DOHH2 (cell line): ENCODE data around the gene NSMF.

Source experiments
- H3F3A ChIP-seq: fragments of 200-600 bp; sonication (generic), shearing (Covaris generic); 2 replicates; pipeline ENCODE4 v1.6.0; 2016; ENCODE audit warnings: antibody characterized with exemption, mild to moderate bottlenecking; ENCODE audit not compliant: control insufficient read depth, insufficient read depth
- H3K27ac ChIP-seq: fragments of 200-600 bp; sonication (generic); 2 replicates; pipeline ENCODE4 v1.5.1; 2014; ENCODE audit warnings: low read depth, mild to moderate bottlenecking, low read length, moderate library complexity
- H3K27me3 ChIP-seq: fragments of 200-600 bp; sonication (generic); 2 replicates; pipeline ENCODE4 v1.6.1; 2014; ENCODE audit warnings: mild to moderate bottlenecking, low read length, mixed read lengths; ENCODE audit not compliant: control insufficient read depth
- H3K36me3 ChIP-seq: fragments of 200-600 bp; sonication (generic); 2 replicates; pipeline ENCODE4 v1.6.1; 2014; ENCODE audit warnings: mild to moderate bottlenecking, low read length, moderate library complexity, mixed read lengths; ENCODE audit not compliant: control insufficient read depth
- H3K4me1 ChIP-seq: fragments of 200-600 bp; sonication (generic); 2 replicates; pipeline ENCODE4 v1.6.1; 2014; ENCODE audit warnings: mild to moderate bottlenecking, low read length, mixed read lengths; ENCODE audit not compliant: control insufficient read depth
- H3K4me2 ChIP-seq: fragments of 200-600 bp; sonication (generic); 2 replicates; pipeline ENCODE4 v1.6.0; 2014; ENCODE audit warnings: mild to moderate bottlenecking, low read length, moderate library complexity
- H3K4me3 ChIP-seq: fragments of 200-600 bp; sonication (generic); 2 replicates; pipeline ENCODE4 v1.5.1; 2014; ENCODE audit warnings: mild to moderate bottlenecking, low read length, mixed read lengths
- H3K79me2 ChIP-seq: fragments of 200-600 bp; sonication (generic); 2 replicates; pipeline ENCODE4 v1.6.1; 2014; ENCODE audit warnings: mild to moderate bottlenecking, low read length, mixed read lengths; ENCODE audit not compliant: control insufficient read depth
- H3K9me2 ChIP-seq: fragments of 200-600 bp; sonication (generic); replicated peaks from 2 replicates; pipeline ENCODE4 v1.6.1; 2014; ENCODE audit warnings: mild to moderate bottlenecking, low read length, mixed read lengths; ENCODE audit not compliant: control insufficient read depth
- H3K9me3 ChIP-seq: fragments of 200-600 bp; sonication (generic); 2 replicates; pipeline ENCODE4 v1.6.1; 2014; ENCODE audit warnings: antibody characterized with exemption, low read length, mixed read lengths; ENCODE audit not compliant: control insufficient read depth, insufficient read depth
- H4K20me1 ChIP-seq: fragments of 200-600 bp; sonication (generic); 2 replicates; pipeline ENCODE4 v1.6.0; 2014; ENCODE audit warnings: low read depth, mild to moderate bottlenecking, antibody characterized with exemption, low read length, moderate library complexity; ENCODE audit not compliant: control insufficient read depth, insufficient read depth
- EZH2phosphoT487 ChIP-seq: fragments of 200-600 bp; sonication (generic); IDR thresholded peaks from 2 replicates; pipeline ENCODE4 v1.6.1; 2017; ENCODE audit warnings: borderline replicate concordance, mild to moderate bottlenecking, antibody characterized with exemption, low read length, moderate library complexity, mixed read lengths
- TF ChIP-seq, protein P1 (sequence below): fragments of 200-600 bp; sonication (generic); IDR thresholded peaks from one replicate; pipeline ENCODE4 v1.5.1; 2014; ENCODE audit warnings: antibody characterized with exemption, mild to moderate bottlenecking, low read depth, low read length; ENCODE audit not compliant: poor library complexity, severe bottlenecking

NSMF gene

DNA sequence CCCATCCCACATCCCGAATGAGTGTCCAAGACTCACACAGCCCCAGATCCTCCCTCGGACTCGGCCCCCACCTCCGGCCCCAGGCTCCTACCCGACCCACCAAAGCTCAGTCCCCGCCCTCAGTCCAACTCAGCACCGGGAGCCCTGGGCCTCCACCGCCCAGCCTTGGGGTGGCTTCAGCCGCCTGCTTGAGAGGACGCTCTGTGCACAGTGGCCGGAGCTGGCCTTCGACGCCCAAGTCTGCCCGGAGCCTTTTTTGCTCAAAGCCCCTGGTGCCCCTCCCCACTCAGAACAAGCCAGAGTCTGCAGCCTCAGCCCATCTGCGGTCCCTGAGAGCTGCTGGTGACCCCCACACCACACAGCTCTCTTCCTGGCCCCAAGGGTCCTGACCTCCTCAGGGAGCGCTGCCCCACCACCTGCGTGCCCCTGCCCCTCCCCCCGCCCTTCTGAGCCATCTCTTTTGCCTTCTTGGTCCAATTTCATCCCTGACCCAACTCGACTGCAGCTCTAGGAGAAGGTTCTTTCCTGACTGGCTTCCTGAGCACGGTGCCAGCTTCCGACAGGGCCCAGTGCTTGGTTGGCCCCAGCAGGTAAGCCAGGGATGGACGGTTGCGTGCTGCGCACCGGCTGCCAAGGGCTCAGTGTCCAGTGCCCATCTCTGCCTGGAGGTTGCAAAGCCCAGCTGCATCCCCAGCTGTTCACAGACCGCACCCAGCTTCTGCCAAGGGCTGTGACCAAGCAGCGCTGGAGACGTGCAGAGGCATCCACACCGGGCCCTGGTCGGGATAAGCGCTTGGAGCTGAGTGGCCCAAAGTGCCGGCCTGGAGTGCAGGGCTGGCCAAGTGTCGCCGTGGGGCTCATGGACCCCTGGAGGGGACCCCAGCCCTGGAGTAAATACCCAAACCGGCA, 27.7 kb upstream of the NSMF start:
- Histone ChIP-seq H3K4me2 (no peak overlapping the region), H3K9me2 (no peaks in the 10 kb centered on the region), H3F3A (no peaks in the 10 kb centered on the region), H3K27me3 (no peaks in the 10 kb centered on the region), H3K36me3 (no peaks in the 10 kb centered on the region), H4K20me1 (no peaks in the 10 kb centered on the region), H3K4me3 (no peak overlapping the region), H3K27ac (no peak overlapping the region), H3K79me2 (no peaks in the 10 kb centered on the region), H3K4me1 (no peaks in the 10 kb centered on the region), H3K9me3 (no peaks in the 10 kb centered on the region)
- no peak for TF ChIP-seq EZH2phosphoT487
- TF ChIP-seq, protein P1, sequence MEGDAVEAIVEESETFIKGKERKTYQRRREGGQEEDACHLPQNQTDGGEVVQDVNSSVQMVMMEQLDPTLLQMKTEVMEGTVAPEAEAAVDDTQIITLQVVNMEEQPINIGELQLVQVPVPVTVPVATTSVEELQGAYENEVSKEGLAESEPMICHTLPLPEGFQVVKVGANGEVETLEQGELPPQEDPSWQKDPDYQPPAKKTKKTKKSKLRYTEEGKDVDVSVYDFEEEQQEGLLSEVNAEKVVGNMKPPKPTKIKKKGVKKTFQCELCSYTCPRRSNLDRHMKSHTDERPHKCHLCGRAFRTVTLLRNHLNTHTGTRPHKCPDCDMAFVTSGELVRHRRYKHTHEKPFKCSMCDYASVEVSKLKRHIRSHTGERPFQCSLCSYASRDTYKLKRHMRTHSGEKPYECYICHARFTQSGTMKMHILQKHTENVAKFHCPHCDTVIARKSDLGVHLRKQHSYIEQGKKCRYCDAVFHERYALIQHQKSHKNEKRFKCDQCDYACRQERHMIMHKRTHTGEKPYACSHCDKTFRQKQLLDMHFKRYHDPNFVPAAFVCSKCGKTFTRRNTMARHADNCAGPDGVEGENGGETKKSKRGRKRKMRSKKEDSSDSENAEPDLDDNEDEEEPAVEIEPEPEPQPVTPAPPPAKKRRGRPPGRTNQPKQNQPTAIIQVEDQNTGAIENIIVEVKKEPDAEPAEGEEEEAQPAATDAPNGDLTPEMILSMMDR = no peak

DNA sequence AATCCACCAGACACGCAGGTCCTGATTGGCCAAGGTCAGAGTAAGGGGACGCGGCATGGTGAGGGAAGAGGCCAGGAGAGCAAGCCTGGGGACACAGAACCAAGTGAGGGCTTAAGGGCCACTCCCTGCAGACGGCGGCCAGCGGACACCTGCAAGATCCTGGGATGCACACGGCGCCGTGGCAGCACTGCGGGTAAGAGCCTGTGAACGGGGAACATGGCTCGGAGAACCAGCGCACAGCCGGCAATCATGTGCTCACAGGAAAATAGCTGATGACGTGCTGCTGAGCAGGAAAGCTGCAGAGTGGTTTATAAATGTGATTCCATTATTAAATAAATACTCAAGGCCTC, 27.0 kb upstream of the NSMF start:
- H3K9me2 ChIP-seq = no peaks in the 10 kb centered on the region
- H3F3A ChIP-seq = no peaks in the 10 kb centered on the region
- TF ChIP-seq EZH2phosphoT487 = no peak
- TF ChIP-seq, protein P1 = no peak
- no peaks in the 10 kb centered on the region for H3K36me3 ChIP-seq
- no peak overlapping the region for H3K4me2 ChIP-seq
- no peak overlapping the region for H3K27ac ChIP-seq
- no peaks in the 10 kb centered on the region for H3K9me3 ChIP-seq
- H3K4me3 ChIP-seq = no peak overlapping the region
- H3K27me3 ChIP-seq = no peaks in the 10 kb centered on the region
- no peaks in the 10 kb centered on the region for H3K79me2 ChIP-seq
- H3K4me1 ChIP-seq = no peaks in the 10 kb centered on the region
- no peaks in the 10 kb centered on the region for H4K20me1 ChIP-seq

DNA sequence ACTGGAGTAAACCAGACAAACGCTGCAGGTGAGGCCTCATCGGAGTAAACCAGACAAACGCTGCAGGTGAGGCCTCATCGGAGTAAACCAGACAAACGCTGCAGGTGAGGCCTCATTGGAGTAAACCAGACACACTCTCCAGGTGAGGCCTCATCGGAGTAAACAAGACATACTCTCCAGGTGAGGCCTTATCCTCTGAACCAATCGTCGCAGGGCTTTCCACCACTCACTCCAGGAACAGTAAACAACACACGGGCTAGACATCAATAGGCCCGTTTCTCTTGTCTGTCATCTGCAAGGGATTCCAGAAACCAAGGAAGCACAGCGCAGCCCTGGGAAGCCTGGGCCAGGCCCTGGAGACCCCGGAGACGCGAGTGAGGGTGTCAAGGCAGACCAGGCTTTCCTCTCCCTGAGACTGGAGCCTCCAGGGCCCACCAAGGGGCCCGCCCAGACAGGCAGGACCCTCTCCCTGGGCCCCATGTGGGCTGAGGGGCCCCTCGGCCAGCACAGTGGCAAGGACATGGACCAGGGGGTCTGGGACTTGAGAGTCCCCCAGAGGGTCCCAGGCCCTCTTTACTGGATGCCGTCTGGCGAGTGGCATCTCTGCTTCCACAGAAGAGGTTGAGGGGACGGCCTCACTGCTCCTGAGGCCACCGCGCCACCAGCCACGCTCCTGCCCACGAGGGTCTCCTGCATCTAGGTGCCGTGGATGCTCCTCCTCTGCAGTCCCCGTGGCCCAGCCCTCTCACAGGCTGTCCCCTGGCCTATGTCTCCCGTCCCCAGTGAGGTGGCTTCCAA, 26.4 kb upstream of the NSMF start:
- Histone ChIP-seq H3K27me3 (no peaks in the 10 kb centered on the region), H4K20me1 (no peaks in the 10 kb centered on the region), H3K79me2 (no peaks in the 10 kb centered on the region), H3K9me3 (no peaks in the 10 kb centered on the region), H3K4me1 (no peaks in the 10 kb centered on the region), H3K36me3 (no peaks in the 10 kb centered on the region), H3F3A (no peaks in the 10 kb centered on the region), H3K9me2 (no peaks in the 10 kb centered on the region), H3K4me3 (no peak overlapping the region), H3K4me2 (no peak overlapping the region), H3K27ac (no peak overlapping the region)
- TF ChIP-seq EZH2phosphoT487 = no peak
- TF ChIP-seq, protein P1 = no peak
